Thoracic aorta (tissue), 2 donors: ENCODE measurements around the gene NANOS3. TPM values are rescaled to one million over a fixed set of nuclear protein-coding genes. Genes with fewer than 3 reads are reported as not detected.

Experiments used
- ATAC-seq: fragments of 150-250 bp; one replicate; pipeline ENCODE4 v1.8.0; 2017; ENCODE audit warnings: low read depth; ENCODE audit not compliant: insufficient number of reproducible peaks, low FRiP score
- DNase-seq: peaks from one replicate; pipeline ENCODE4 v3.0.0-alpha.2; 2020; ENCODE audit warnings: low spot score
- H3K27ac ChIP-seq, 2 donors: fragments of 200-600 bp; sonication (generic); 1 replicate in 1 of 2; 2 replicates in 1 of 2; pipeline ENCODE4 v1.5.1; 2016; ENCODE audit warnings: mild to moderate bottlenecking in 2 of 2, moderate library complexity in 2 of 2
- H3K27me3 ChIP-seq: fragments of 200-600 bp; sonication (generic); replicated peaks from 2 replicates; pipeline ENCODE4 v1.6.0; 2016; ENCODE audit warnings: mild to moderate bottlenecking; ENCODE audit not compliant: insufficient read depth
- H3K36me3 ChIP-seq: fragments of 200-600 bp; sonication (generic); one replicate; pipeline ENCODE4 v1.5.1; 2016
- H3K4me1 ChIP-seq, 2 donors: fragments of 200-600 bp; sonication (generic); 1 replicate in 1 of 2; 2 replicates in 1 of 2; pipeline versions ENCODE4 v1.5.1 to v1.6.0; 2016; ENCODE audit warnings: low read depth in 2 of 2, mild to moderate bottlenecking in 1 of 2; ENCODE audit not compliant: control insufficient read depth in 1 of 2
- H3K4me3 ChIP-seq: fragments of 200-600 bp; sonication (generic); 2 replicates; pipeline ENCODE4 v1.5.1; 2016; ENCODE audit warnings: mild to moderate bottlenecking
- H3K9me3 ChIP-seq: fragments of 200-600 bp; sonication (generic); 2 replicates; pipeline ENCODE4 v1.5.1; 2016
- total RNA-seq, 2 donors: library from RNA; depleted of rRNA; stranded (reverse); fragments of >200 nt; gene quantifications; one replicate each; pipeline versions ENCODE4 v1.1.0 to v1.2.3, GENCODE V29; 2016
- TF ChIP-seq, protein P1 (sequence below): fragments of 200-600 bp; sonication (generic); IDR thresholded peaks from one replicate; pipeline ENCODE4 v1.5.1; 2019; ENCODE audit warnings: antibody characterized with exemption

Gene NANOS3
- total RNA-seq, 2 donors from 2014 or later = not detected

DNA sequence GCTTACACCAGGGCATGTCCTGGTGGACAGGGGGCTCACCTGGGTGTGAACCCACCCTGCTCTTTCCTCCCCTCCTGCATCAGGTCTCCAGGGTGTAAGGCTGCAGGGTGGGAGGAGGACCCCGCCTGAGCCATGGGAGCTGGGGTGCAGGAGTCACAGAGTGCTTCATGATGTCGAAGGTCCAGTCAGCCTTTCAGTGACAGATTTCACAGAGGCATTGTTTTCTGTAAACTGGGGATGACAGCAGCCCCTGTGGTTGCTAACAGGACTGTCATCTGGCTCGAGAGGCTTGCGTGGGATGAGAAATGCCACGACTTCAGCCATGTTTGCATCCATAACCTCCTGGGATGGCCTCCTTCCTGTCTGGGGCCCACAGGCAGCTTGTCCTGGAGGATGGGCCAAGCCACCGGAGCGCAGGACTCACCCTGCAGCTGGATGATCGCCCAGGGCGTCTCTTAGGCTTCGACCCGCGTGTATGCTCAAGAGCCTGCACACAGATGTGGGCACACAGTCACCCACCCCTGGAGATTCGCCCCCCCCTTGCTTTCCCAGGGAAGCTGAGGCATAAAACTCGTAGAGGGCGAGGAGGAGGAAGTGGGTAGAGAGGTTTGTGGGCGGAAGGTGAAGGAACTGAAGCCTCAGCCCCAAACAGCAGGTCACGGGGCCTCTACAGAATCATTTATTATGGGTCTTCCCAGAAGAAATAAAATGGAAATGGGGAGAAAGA, 4.9 kb downstream of the NANOS3 start:
- DNase-seq = no peak
- Histone ChIP-seq H3K27me3 (no peaks in the 10 kb centered on the region), H3K36me3 (no peaks in the 10 kb centered on the region), H3K4me1 (peaks cover 8 to 18% of the 10 kb centered on the region in 2 donors), H3K9me3 (no peaks in the 10 kb centered on the region), H3K4me3 (no peak overlapping the region), H3K27ac (peak overlapping the region; percentile 83 to 89)
- TF ChIP-seq, protein P1, sequence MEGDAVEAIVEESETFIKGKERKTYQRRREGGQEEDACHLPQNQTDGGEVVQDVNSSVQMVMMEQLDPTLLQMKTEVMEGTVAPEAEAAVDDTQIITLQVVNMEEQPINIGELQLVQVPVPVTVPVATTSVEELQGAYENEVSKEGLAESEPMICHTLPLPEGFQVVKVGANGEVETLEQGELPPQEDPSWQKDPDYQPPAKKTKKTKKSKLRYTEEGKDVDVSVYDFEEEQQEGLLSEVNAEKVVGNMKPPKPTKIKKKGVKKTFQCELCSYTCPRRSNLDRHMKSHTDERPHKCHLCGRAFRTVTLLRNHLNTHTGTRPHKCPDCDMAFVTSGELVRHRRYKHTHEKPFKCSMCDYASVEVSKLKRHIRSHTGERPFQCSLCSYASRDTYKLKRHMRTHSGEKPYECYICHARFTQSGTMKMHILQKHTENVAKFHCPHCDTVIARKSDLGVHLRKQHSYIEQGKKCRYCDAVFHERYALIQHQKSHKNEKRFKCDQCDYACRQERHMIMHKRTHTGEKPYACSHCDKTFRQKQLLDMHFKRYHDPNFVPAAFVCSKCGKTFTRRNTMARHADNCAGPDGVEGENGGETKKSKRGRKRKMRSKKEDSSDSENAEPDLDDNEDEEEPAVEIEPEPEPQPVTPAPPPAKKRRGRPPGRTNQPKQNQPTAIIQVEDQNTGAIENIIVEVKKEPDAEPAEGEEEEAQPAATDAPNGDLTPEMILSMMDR = no peak
- no peak for ATAC-seq

DNA sequence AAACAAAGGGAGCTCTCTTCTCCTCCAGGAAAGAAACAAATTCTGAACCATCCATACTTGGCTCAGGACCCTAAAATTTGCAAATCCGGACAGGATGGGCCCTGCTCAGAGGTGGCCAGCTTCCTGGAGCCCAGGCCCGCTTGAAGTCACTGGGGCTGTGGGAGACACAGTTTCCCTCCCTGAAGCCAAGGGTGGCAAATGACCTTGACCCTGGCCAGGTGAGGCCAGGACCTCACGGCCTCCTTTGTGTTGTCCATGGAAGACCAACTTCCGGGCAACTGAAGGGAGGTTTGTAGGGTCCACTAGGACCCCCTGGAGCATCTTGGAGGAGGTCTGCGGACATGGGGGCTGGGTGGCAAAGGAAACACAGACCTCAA, 5.5 kb downstream of the NANOS3 start:
- TF ChIP-seq, protein P1 = no peak
- DNase-seq (no peak), ATAC-seq (no peak)
- no peaks in the 10 kb centered on the region for H3K27me3 ChIP-seq
- peaks cover 8 to 18% of the 10 kb centered on the region in 2 donors for H3K4me1 ChIP-seq
- H3K36me3 ChIP-seq = no peaks in the 10 kb centered on the region
- no peak overlapping the region for H3K27ac ChIP-seq
- H3K9me3 ChIP-seq = no peaks in the 10 kb centered on the region
- H3K4me3 ChIP-seq = no peak overlapping the region

DNA sequence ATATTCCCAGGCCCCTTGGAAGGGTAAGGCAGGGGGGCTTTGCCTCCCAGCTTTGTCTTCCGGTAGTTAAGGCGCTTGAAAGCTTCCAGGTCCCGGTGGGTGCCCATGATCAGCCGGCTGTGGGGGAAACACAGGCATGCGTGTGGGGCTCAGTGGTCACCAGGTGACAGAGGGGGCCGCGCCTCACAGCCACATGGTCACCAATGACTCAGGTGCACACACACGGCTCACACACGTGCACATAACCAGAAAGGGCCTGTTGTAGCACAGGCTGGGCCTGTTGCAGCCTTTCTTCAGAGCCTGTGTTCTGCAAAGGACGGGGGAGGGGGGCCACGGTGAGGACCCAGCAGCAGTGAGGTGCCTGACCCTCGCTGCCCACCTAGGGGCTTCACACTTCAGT, 5.9 kb downstream of the NANOS3 start:
- Histone ChIP-seq H3K4me1 (peaks cover 8 to 18% of the 10 kb centered on the region in 2 donors), H3K27ac (no peak overlapping the region), H3K9me3 (no peaks in the 10 kb centered on the region), H3K36me3 (no peaks in the 10 kb centered on the region), H3K27me3 (no peaks in the 10 kb centered on the region), H3K4me3 (no peak overlapping the region)
- ATAC-seq (no peak), DNase-seq (no peak)
- TF ChIP-seq, protein P1 = no peak

DNA sequence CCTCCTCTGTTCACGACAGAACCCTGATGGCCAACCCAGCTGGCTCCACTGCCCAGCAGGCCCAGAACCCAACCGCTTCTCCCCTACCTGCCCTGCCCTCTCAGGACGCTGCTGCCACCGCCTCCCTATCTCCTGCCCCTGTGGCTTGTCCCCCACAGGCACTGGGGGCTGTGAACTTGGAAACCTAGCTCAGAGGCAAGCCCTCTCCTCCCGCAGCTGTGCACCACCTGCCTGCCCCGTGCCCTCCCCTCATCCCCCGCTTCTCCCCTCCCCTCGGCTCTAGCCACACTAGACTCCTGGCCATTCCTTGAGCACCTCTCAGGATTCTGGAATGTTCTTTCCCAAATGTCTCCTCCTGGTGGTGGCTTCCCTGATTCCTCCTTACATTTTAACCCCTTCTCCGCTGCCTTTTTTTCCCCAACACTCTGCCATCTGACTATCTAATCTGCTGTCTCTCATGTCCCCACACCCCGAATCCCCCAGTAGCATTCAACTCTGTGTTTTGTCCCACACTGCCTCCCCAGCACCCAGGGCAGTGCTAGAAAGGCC, 6.7 kb downstream of the NANOS3 start:
- Histone ChIP-seq H3K4me1 (peaks cover 8 to 18% of the 10 kb centered on the region in 2 donors), H3K4me3 (no peak overlapping the region), H3K27me3 (no peaks in the 10 kb centered on the region), H3K36me3 (no peaks in the 10 kb centered on the region), H3K27ac (no peak overlapping the region), H3K9me3 (no peaks in the 10 kb centered on the region)
- DNase-seq (no peak), ATAC-seq (no peak)
- TF ChIP-seq, protein P1 = no peak

DNA sequence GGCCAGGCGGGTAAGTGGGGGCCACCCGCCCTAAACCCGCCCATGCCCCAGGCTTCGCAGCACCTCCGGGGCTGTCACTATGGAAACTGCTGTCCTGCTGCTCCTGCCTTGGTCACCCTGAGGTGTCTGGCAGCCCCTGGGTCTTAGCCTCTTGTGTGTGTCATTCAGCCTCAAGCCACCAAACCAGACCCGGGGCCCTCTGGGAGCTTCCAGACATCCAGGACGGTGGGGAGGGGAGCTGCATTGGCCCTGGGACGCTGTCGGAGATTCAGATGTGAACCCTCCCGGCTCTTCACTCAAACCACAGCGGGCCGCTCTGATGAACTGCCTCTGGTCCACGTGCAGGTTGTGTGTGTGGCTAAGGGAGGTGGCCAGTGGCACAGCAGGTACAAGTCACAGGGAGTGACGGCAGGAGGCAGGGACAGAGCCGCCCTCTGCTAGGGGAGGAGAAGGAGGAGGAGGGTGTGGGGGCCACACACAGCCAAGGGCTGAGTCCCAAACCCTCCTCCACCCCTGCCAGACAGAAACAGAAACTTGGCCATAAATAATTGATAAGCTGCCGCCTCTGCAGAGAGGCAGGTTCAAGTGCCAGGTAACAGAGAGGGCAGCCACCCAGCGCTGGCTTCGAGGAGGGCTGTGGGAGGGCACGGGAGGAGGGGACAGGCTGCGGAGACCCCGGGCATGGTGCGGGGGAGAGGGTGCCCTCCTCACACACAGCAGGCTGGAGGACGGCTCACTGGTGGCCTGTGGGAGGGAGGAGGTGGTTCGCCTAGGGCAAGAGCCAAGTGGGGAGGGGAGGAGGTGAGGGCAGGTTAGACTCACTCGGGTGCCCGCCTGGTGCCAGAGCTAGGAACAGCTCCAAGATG, 8.0 kb downstream of the NANOS3 start:
- Histone ChIP-seq H3K4me1 (peaks cover 3 to 10% of the 10 kb centered on the region in 2 donors), H3K36me3 (no peaks in the 10 kb centered on the region), H3K27ac (no peak overlapping the region), H3K4me3 (no peak overlapping the region), H3K27me3 (no peaks in the 10 kb centered on the region), H3K9me3 (no peaks in the 10 kb centered on the region)
- no peak for ATAC-seq
- TF ChIP-seq, protein P1 = no peak
- DNase-seq = no peak
